NCI-H1930 (cell line): ENCODE data around the gene PPP2R2B.
"Not testable (repeated sequence)": the region's sequence is repeated elsewhere in the genome, so short reads cannot be mapped to it uniquely, and the experiment has no call there.

Experiments used
- DNase-seq, 2 experiments: peaks; one replicate each; lab custom pipeline; 2025; lab: John Stamatoyannopoulos, UW

The PPP2R2B gene

GRCh38 chr5:146652547-146652946, 226.0 kb downstream of the PPP2R2B start:
- DNase-seq: no peak

DNA sequence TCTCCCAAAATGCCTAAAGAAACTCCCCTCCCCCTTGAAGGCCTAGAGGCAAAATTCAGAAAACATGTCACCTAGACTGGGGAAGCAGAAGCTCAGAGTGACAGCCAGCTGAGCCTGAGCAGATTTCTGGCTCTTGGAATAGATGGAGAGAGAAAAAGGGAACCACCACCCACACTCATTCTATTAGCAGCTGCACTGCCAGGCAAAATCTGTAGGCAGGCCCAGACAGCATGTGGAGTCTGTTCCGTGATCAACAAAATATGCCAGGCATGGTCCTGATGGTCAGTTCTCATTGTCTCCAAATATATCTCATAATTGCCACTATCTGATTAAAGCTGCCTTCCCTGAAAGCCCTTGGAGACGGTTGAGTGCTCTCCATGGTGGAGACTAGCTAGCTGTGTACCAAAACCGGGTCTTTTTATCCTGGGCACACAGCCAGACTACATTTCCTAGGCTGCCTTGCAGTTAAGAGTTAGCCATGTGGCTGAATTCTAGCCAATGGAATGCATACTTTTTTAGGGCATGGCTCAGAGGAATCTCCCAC, 230.8 kb downstream of the PPP2R2B start:
- DNase-seq: no peak

GRCh38 chr5:146646441-146646840, 232.1 kb downstream of the PPP2R2B start:
- DNase-seq: no peak

GRCh38 chr5:146645342-146645741, 233.2 kb downstream of the PPP2R2B start:
- DNase-seq: no peak

GRCh38 chr5:146644831-146645230, 233.7 kb downstream of the PPP2R2B start:
- no peak for DNase-seq

- DNase-seq: no peak
These were observed 234.8 kb downstream of the PPP2R2B start for GRCh38 chr5:146643776-146644175.

DNA sequence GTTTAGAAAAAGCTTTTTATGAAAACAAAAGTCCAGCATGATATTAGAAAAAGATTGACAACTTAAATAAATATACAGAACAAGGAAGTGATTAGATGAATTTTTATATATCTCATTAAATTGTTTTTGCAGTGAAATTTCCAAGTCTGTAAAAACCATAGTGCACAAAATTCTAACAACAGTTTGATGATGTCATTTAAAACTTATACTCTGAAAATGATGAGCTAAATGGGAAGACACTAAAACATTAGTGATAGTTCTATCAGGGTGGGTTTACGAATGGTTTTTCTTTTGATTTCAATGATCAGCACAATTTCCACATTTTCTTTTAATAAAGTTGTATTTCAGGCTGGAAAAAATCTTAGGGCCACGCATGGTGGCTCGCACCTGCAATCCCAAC, 236.1 kb downstream of the PPP2R2B start:
- no peak for DNase-seq

DNA sequence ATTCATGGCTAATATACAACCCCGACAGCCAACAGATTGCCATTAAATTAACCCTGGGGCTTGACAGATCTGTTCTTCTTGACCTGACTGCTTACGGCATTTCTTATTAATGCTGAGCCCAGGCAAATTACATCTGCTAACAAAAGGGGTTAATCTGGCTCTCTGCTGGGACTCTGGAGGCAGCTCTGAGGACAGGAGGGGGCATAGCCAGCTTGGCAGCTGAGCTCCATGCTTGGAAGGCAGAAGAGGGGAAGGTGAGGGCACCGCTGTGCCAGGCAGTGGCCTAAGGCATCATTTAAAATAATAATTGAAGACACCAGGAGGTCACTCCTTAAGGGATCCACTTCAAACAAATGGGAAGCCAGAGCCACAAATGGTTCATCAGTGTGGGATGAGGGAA, 236.6 kb downstream of the PPP2R2B start:
- DNase-seq: no peak

GRCh38 chr5:146640285-146640896, 238.2 kb downstream of the PPP2R2B start:
- DNase-seq: no peak

DNA sequence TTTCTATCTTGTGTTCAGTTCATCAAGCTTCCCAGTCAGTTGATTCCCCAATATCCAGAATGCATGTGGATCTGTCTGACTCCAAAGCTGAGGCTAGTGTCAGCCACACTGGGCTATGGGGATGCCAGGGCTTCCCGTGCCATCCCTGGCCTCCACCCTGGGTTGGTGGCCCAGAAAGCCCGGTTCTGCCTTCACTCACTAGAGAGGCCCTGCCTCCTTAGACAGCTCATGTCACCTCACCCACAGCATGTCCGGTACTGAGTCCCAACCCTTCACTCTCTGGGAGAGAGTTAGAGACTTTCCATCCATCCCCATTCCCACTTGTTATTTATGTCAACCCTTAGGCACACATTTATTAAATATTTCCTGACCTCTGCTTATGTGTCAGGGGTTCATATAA, 243.1 kb downstream of the PPP2R2B start:
- no peak for DNase-seq

GRCh38 chr5:146633323-146633764, 245.2 kb downstream of the PPP2R2B start:
- no peak for DNase-seq

GRCh38 chr5:146632620-146633322, 245.8 kb downstream of the PPP2R2B start:
- DNase-seq: no peak

- DNase-seq: no peak
These were observed 248.1 kb downstream of the PPP2R2B start for GRCh38 chr5:146630472-146630871.

- no peak for DNase-seq
These were observed 249.6 kb downstream of the PPP2R2B start for GRCh38 chr5:146628950-146629349.

DNA sequence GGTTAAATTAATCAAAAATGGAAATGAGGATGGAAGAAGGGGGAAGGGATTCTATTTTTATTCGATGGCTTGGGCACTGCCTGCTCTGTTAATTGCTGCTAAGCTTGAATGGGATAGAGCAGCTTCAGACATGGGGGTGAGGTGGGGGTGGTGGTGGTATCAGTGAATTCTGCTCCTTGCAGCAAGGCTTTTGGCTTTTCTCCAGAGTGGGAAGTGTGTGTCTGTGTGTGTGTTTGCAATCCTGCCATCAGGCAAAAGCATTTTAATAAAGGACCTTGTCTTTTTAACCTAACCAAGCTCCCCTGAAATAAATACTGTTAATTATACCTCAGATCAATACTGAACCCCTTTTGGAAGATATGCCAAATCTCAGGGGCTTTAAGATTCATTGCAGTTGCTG, 251.6 kb downstream of the PPP2R2B start:
- DNase-seq: no peak

DNA sequence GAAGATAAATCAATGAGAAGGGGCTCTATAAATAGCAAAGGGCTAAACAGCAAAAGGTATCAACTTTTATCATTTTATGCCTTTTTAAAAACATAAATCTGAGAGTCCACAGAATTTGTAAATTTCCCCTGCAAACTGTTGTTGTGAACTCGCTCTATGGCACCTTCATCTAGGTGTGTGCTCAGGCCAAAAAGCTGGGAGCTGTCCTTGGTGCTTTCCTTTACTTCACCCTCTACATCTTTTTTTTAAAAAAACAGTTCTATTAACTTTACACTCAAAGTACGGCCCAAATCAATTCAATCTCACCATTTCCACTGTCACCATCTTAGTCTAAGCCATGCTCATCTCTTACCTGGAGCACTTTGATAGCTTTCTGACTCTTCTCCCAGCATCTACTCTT, 254.4 kb downstream of the PPP2R2B start:
- DNase-seq: no peak

- no peak for DNase-seq
These were observed 254.9 kb downstream of the PPP2R2B start for GRCh38 chr5:146623666-146624065.

- no peak for DNase-seq
These were observed 255.5 kb downstream of the PPP2R2B start for GRCh38 chr5:146623009-146623408.

DNA sequence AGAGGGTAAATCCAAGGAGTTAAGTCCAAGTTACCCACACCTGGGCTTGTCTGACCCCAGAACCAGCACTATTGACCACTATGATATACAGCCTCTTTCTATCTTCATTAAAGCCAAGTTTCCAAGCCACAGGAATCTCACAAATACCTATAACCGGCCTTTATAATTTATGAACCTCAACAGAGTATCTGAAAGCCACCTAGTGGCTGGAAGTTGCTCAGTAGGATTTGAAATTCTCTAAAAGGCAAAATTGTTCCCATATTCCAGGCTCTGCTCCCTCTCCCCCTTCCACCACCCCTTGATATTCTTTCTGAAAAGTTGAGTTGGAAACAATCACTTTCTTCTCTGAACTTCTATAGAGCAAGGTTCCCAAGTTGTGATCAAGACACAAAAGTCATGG, 256.2 kb downstream of the PPP2R2B start:
- DNase-seq: no peak

DNA sequence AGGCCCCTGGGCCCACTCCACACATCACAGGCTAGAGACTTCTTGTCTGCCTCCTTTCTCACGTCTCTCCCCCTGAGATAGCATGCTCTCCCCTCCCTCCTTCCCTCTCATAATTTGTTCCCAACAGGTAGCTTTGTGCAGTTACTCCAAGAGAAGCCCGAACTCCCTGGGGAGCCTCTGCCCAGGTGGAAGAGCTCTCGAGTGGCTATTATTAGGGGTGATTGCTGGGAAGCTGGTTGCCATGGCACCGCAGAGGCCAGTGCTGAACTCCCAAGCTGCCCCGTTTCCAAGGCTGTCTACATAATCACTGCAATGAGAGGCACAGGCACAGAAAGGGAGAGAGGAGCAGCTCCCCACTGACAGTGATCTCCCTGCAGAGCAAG, 257.9 kb downstream of the PPP2R2B start:
- DNase-seq: peak; percentile 9 to 13

DNA sequence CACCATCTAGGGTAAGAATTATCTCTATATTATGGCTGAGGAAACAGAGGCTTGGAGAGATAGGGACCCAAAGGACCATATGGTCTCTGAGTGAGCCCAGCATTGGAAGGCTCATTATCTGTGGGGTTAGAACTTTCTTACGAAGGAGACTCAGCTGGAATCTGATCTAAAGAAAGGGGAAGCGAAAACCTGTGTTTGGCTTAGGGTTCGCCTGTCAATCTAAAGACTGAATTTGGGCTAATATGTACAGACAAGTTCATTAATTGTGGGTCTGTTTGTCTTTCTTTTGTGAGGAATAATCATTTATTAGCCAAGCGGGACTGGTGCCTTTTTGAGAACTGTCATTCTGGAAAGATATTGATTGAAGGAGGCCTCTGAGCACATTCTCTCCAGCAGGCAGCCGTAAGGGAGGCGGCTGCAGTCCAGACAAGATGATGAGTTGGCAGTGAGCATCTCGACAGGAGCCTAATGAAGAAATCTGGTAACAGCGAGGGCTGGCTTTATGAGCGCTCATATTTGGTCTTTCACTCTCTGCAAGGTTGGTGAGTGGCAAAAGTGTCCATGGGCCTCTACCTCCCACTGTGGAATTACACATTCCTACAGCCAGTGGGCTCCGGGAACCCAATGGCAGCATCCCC, 258.4 kb downstream of the PPP2R2B start:
- DNase-seq: no peak

- no peak for DNase-seq
These were observed 260.1 kb downstream of the PPP2R2B start for GRCh38 chr5:146618434-146618833.

DNA sequence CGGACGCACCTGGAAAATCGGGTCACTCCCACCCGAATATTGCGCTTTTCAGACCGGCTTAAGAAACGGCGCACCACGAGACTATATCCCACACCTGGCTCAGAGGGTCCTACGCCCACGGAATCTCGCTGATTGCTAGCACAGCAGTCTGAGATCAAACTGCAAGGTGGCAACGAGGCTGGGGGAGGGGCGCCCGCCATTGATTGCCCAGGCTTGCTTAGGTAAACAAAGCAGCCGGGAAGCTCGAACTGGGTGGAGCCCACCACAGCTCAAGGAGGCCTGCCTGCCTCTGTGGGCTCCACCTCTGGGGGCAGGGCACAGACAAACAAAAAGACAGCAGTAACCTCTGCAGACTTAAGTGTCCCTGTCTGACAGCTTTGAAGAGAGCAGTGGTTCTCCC, 268.8 kb downstream of the PPP2R2B start:
- DNase-seq: not testable (repeated sequence)
